Transverse colon (tissue), 3 donors: Measurements from ENCODE around the gene BRI3.

Source experiments
- POLR2A ChIP-seq: fragments of 450-650 bp; IDR thresholded peaks from one replicate; pipeline ENCODE4 v1.6.1; 2016; ENCODE audit warnings: antibody characterized with exemption, mild to moderate bottlenecking, moderate library complexity
- TF ChIP-seq, protein P1 (sequence below), 5 experiments: fragments of 200-600 bp in 3 of 5; fragments of 450-650 bp in 2 of 5; sonication (generic) in 3 of 5; IDR thresholded peaks; 1 replicate in 2 of 5; 2 replicates in 3 of 5; pipeline ENCODE4 v1.5.1; 2016 to 2017; ENCODE audit warnings: antibody characterized with exemption in 5 of 5, inconsistent platforms in 3 of 5, mild to moderate bottlenecking in 2 of 5, moderate library complexity in 1 of 5

- no peak for TF ChIP-seq POLR2A
- TF ChIP-seq, protein P1, sequence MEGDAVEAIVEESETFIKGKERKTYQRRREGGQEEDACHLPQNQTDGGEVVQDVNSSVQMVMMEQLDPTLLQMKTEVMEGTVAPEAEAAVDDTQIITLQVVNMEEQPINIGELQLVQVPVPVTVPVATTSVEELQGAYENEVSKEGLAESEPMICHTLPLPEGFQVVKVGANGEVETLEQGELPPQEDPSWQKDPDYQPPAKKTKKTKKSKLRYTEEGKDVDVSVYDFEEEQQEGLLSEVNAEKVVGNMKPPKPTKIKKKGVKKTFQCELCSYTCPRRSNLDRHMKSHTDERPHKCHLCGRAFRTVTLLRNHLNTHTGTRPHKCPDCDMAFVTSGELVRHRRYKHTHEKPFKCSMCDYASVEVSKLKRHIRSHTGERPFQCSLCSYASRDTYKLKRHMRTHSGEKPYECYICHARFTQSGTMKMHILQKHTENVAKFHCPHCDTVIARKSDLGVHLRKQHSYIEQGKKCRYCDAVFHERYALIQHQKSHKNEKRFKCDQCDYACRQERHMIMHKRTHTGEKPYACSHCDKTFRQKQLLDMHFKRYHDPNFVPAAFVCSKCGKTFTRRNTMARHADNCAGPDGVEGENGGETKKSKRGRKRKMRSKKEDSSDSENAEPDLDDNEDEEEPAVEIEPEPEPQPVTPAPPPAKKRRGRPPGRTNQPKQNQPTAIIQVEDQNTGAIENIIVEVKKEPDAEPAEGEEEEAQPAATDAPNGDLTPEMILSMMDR (IDR thresholded peaks at IDR 0.05) = no peak
Measured at GRCh38 chr7:98312201-98312600, 30.7 kb downstream of the BRI3 start.
